Esophagus muscularis mucosa (tissue), 3 donors: Measurements from ENCODE around the gene SORCS2.

Experiments
- EP300 ChIP-seq: sonication (generic); formaldehyde crosslinking; IDR thresholded peaks from one replicate; pipeline ENCODE4 v1.6.1; 2017; ENCODE audit warnings: antibody characterized with exemption
- TF ChIP-seq, protein P1 (sequence below), 3 experiments: fragments of 200-600 bp in 2 of 3; fragments of 450-650 bp in 1 of 3; sonication (generic) in 2 of 3; IDR thresholded peaks; one replicate each; pipeline ENCODE4 v1.5.1; 2017 to 2019; ENCODE audit warnings: antibody characterized with exemption in 3 of 3, mild to moderate bottlenecking in 2 of 3, moderate library complexity in 1 of 3

GRCh38 chr4:7752649-7753048, 560.3 kb downstream of the SORCS2 start:
- TF ChIP-seq, protein P1, sequence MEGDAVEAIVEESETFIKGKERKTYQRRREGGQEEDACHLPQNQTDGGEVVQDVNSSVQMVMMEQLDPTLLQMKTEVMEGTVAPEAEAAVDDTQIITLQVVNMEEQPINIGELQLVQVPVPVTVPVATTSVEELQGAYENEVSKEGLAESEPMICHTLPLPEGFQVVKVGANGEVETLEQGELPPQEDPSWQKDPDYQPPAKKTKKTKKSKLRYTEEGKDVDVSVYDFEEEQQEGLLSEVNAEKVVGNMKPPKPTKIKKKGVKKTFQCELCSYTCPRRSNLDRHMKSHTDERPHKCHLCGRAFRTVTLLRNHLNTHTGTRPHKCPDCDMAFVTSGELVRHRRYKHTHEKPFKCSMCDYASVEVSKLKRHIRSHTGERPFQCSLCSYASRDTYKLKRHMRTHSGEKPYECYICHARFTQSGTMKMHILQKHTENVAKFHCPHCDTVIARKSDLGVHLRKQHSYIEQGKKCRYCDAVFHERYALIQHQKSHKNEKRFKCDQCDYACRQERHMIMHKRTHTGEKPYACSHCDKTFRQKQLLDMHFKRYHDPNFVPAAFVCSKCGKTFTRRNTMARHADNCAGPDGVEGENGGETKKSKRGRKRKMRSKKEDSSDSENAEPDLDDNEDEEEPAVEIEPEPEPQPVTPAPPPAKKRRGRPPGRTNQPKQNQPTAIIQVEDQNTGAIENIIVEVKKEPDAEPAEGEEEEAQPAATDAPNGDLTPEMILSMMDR (IDR thresholded peaks at IDR 0.05): no peak
- no peak for TF ChIP-seq EP300
